GM12892 (cell line): ENCODE results near the gene RBM19.

Experiments
- DNase-seq: peaks from one replicate; pipeline ENCODE4 v3.0.0; 2011; ENCODE audit not compliant: insufficient read length
- FAIRE-seq: peaks from 2 replicates; lab custom pipeline; 2011; peaks lifted over from hg19 to GRCh38; lab: Jason Lieb, UNC
- POLR2A ChIP-seq: IDR thresholded peaks from 2 replicates; pipeline ENCODE4 v1.6.1; 2011; ENCODE audit warnings: low read depth, low read length, control low read depth
- POLR2AphosphoS5 ChIP-seq: IDR thresholded peaks from 2 replicates; pipeline ENCODE4 v1.6.1; 2011; ENCODE audit warnings: low read depth, low read length, control low read depth
- TAF1 ChIP-seq: IDR thresholded peaks from 2 replicates; pipeline ENCODE4 v1.6.1; 2011; ENCODE audit warnings: low read depth, mild to moderate bottlenecking, control low read depth, low read length, borderline replicate concordance

Gene RBM19

DNA sequence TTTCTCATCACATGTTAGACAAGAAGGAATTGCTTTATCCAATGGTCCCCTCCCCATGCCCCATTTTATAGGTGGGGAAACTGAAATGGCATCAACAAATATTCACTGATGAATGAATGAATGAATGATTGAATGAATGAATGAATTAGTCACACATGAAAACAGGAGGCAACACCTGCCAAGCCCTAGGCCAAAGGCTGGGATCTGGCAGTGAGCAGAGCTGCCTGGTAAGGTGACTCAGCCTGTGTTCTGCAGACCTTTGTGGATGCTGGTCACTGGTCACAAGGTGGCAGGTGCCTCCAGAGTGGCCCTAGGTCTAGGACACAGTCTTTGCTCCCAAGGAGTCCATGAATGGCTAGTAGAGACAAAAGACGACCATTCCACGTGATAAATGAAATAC lies 188.4 kb downstream of the RBM19 start:
- no peak for FAIRE-seq
- TF ChIP-seq POLR2A (no peak), TAF1 (no peak), POLR2AphosphoS5 (no peak)
- DNase-seq = no peak

GRCh38 chr12:113776536-113776935 lies 189.6 kb downstream of the RBM19 start:
- DNase-seq (no peak), FAIRE-seq (no peak)
- TF ChIP-seq TAF1 (no peak), POLR2AphosphoS5 (no peak), POLR2A (no peak)

DNA sequence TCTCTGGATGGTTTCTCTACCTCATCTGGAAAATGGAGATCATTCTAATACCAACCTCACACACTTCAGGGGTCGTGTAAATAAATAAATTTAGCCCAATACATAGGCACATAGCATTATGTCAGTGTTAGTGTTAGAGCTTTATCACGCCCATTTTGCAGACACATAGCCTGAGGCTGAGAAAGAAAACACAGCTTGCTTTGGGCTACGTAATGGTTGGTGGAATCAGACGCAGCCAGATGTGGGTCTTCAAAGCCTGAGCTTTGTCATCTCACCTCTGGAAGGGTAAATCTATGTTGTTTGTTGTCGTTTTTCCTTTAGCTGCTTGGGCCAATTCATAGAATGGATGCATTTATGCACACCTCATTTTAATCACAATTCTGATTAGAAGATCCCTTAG lies 191.6 kb downstream of the RBM19 start:
- FAIRE-seq (no peak), DNase-seq (no peak)
- TF ChIP-seq TAF1 (no peak), POLR2A (no peak), POLR2AphosphoS5 (no peak)

- no peak for DNase-seq
- no peak for FAIRE-seq
- TF ChIP-seq POLR2AphosphoS5 = no peak
- TF ChIP-seq POLR2A = no peak
- TF ChIP-seq TAF1 = no peak
Measured at GRCh38 chr12:113772505-113773030, 193.6 kb downstream of the RBM19 start.

GRCh38 chr12:113770389-113770865 lies 195.7 kb downstream of the RBM19 start:
- no peak for FAIRE-seq
- TF ChIP-seq TAF1 (no peak), POLR2AphosphoS5 (no peak), POLR2A (no peak)
- DNase-seq = no peak

- TF ChIP-seq POLR2AphosphoS5 = no peak
- no peak for TF ChIP-seq TAF1
- no peak for TF ChIP-seq POLR2A
- DNase-seq = no peak
- FAIRE-seq = no peak
Measured at GRCh38 chr12:113769305-113769704, 196.8 kb downstream of the RBM19 start.

DNA sequence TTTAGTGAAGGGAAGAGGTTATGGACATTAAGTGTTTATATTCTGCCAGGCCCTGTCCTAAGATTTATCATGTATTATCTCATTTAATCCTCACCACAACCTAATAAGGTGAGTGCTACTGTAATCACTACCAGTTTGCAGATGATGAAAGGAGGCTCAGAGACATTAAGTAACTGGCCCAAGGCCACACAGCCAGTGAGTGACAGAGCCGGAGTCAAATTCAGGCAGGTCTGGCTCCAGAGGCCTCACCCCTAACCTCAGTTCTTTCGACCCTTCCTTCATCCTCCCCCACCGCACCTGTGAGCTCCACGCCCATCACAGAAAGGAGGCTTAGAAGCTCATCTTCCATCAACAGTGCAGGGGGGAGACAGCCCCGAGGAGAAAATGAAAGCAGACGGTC lies 197.3 kb downstream of the RBM19 start:
- DNase-seq (no peak), FAIRE-seq (no peak)

DNA sequence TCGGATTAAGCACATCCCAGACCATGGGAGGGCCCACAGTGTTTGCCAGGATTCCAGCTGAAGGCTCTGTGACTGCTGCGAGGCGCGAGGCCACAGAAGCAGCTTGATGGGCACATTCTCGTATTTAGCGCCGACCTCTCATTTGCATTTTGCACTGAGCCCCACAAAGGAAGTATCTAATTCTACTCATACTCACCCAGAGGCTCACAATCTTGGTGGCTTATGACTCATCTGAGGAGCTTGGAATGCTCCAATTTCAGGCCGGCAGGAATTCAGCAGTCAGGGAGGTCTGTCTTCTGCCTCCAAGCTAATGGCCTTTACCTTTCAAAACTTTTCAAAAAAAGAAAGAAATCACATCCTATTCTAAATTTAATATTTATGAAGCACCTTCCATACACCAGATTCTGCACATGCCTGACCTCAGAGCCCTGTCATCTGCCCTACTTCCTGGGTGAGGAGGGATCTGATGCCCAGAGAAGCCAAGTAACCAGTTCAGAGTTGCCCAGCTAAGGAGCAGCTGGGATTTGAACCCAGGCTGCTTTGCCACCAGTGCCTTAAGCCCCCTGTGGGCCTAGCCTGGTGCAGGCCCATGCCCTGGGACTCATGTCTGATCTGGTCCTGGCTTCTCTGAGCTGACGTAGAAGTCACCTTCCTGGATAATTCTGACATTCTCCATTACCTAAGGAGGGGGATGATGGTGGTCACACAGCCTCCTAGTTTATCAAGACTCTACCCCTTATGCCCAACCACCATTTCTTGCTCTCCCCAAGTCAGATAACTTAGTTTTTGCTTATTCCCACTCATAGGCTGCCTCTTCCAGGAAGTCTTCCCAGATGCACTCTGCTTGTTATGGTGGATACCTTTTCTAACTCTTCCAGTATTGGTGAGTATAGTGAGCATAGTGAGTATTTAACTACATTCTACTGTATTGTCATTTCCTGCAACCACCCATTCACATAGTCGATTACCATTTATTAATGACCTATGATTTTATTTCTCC lies 198.9 kb downstream of the RBM19 start:
- TF ChIP-seq POLR2AphosphoS5 (no peak), TAF1 (no peak), POLR2A (no peak)
- FAIRE-seq = no peak
- no peak for DNase-seq

More for the DNA sequence above, 197.3 kb downstream of the RBM19 start:
- no peak for TF ChIP-seq POLR2A
- TF ChIP-seq TAF1 = no peak
- no peak for TF ChIP-seq POLR2AphosphoS5
